Measurements from ENCODE around the gene RNU6-9.

- TF ChIP-seq REXO4 (CRISPR knock-in tag; IDR thresholded peaks at IDR 0.05; ENCODE audit: borderline replicate concordance), result no peak
- TF ChIP-seq ZNF335 (CRISPR knock-in tag; IDR thresholded peaks at IDR 0.05), result no peak
- no peak for TF ChIP-seq ZNF143 (CRISPR knock-in tag; IDR thresholded peaks at IDR 0.05)
- no peak for TF ChIP-seq SIX4 (CRISPR knock-in tag; IDR thresholded peaks at IDR 0.05)
- TF ChIP-seq MATR3 (CRISPR knock-in tag; IDR thresholded peaks at IDR 0.05), result no peak
- no peak for TF ChIP-seq ZNF619 (CRISPR knock-in tag; IDR thresholded peaks at IDR 0.05)
These were observed 916 bp upstream of the RNU6-9 start for GRCh38 chr19:892243-892893.

Data from HepG2 (cell line).